Pancreas (tissue), 10 donors: ENCODE measurements around the gene TMEM123. TPM values are rescaled to one million over a fixed set of nuclear protein-coding genes. Genes with fewer than 3 reads are reported as not detected.

Source experiments
- ATAC-seq, 4 donors: fragments of 200-7000 bp; cut with Tn5 transposase; one replicate each; pipeline versions ENCODE4 v1.8.0 to v1.9.1; 2020; ENCODE audit warnings: mild to moderate bottlenecking in 4 of 4, moderate library complexity in 4 of 4
- DNase-seq, 6 donors: peaks; one replicate each; pipeline ENCODE4 v3.0.0-alpha.2; 2020
- FAIRE-seq: peaks from 2 replicates; lab custom pipeline; 2012; peaks lifted over from hg19 to GRCh38; lab: Jason Lieb, UNC
- H3K27ac ChIP-seq, 4 donors: fragments of 200-600 bp; sonication (generic); 1 replicate in 3 of 4; 2 replicates in 1 of 4; pipeline versions ENCODE4 v1.5.0 to v1.8.0; 2020
- H3K27me3 ChIP-seq, 4 donors: fragments of 200-600 bp; one replicate each; pipeline ENCODE4 v1.8.0; 2021
- H3K36me3 ChIP-seq, 3 donors: fragments of 200-600 bp; sonication (generic) in 1 of 3; one replicate each; pipeline versions ENCODE4 v1.5.0 to v1.8.0; 2020 to 2021
- H3K4me1 ChIP-seq, 3 donors: fragments of 200-600 bp; one replicate each; pipeline ENCODE4 v1.8.0; 2021
- H3K4me3 ChIP-seq, 4 donors: fragments of 200-600 bp; sonication (generic) in 2 of 4; one replicate each; pipeline versions ENCODE4 v1.5.0 to v1.8.0; 2020 to 2021
- H3K9me3 ChIP-seq, 4 donors: fragments of 200-600 bp; one replicate each; pipeline ENCODE4 v1.8.0; 2021
- WGBS, 2 donors: extraction: QIAGEN DNeasy Blood & Tissue Kit; methylation state at CpG; one replicate each; pipeline ENCODE4 v1.1.7; 2013; 5-methylcytosine and 5-hydroxymethylcytosine counted together
- intact Hi-C, 3 donors: fragments of 100-400 bp; cut with DNase I; formaldehyde crosslinking; loops; one replicate each; pipeline versions ENCODE4 v1.11.1 to v1.14.2; 2022
- polyA plus RNA-seq, 2 donors: library from polyadenylated mRNA; stranded (reverse); fragments of 200-250 nt; gene quantifications; one replicate each; pipeline ENCODE4 v1.2.3, GENCODE V29; 2013
- total RNA-seq, 6 donors: library from RNA; stranded (reverse); fragmentation: NEBNext Ultra II Directional in 4 of 6; extraction: Animal tissue kit (Norgen Biotek cat#: 25700) in 4 of 6; gene quantifications; one replicate each; pipeline versions ENCODE4 v1.2.1 to v1.2.4, GENCODE V29; 2021 to 2023
- TF ChIP-seq, protein P1 (sequence below), 4 donors: fragments of 200-600 bp; sonication (generic) in 3 of 4; IDR thresholded peaks; one replicate each; pipeline versions ENCODE4 v1.5.0 to v1.8.0; 2021; ENCODE audit warnings: antibody characterized with exemption in 4 of 4
- donor health status: healthy with polysubstance abuse.
- donor health status: DM: no; HTN: no; CAD: no; lungs with moderate emphysema.
- donor health status: DM: no; HTN: no; CAD: no.
- donor health status: control.
- donor health status: control.
- donor health status: Bipolar disorder and iron deficiency.
- donor health status: DM: yes; HTN: yes; CAD: no.
- donor health status: DM: no; HTN: no; CAD: no.
- donor health status: DM: no; HTN: no; CAD: no.
- donor health status: DM: yes; HTN: yes; CAD: no.

The TMEM123 gene
- total and polyA plus RNA-seq, 8 donors = 18.7 to 122 (median 55.2) TPM

DNA sequence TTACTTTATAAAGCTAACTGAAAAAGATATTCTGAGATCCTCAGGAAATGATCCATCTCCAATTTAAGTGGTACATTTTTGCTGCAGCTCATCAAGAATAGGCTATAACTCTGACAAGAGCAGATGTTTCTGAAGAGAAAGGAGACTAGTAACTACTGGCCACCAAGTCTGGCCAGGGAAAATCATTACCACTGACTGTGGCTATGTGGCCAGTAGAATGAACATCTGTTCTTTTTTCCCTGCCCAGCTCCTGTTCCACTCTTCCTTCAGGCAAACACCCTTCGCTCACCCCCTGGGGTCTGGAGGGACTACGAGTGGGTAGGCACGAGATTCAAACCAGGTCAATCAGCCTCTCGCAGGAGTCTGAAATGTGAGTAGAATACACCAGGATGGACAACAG, 23.9 kb downstream of the TMEM123 start:
- no peak overlapping the region for H3K4me3 ChIP-seq
- H3K36me3 ChIP-seq = no peaks in the 10 kb centered on the region
- no peak for ATAC-seq
- no peaks in the 10 kb centered on the region for H3K27me3 ChIP-seq
- H3K27ac ChIP-seq = no peak overlapping the region
- no peak for FAIRE-seq
- DNase-seq = no peak
- peaks cover 3 to 8% (median 6%) of the 10 kb centered on the region in 3 donors for H3K4me1 ChIP-seq
- WGBS, 2 donors = 91 to 94% methylated on average over 4 of the region's 4 CpGs
- intact Hi-C loops = no loop called here
- H3K9me3 ChIP-seq = no peaks in the 10 kb centered on the region
- TF ChIP-seq, protein P1, sequence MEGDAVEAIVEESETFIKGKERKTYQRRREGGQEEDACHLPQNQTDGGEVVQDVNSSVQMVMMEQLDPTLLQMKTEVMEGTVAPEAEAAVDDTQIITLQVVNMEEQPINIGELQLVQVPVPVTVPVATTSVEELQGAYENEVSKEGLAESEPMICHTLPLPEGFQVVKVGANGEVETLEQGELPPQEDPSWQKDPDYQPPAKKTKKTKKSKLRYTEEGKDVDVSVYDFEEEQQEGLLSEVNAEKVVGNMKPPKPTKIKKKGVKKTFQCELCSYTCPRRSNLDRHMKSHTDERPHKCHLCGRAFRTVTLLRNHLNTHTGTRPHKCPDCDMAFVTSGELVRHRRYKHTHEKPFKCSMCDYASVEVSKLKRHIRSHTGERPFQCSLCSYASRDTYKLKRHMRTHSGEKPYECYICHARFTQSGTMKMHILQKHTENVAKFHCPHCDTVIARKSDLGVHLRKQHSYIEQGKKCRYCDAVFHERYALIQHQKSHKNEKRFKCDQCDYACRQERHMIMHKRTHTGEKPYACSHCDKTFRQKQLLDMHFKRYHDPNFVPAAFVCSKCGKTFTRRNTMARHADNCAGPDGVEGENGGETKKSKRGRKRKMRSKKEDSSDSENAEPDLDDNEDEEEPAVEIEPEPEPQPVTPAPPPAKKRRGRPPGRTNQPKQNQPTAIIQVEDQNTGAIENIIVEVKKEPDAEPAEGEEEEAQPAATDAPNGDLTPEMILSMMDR (IDR thresholded peaks at IDR 0.05) = no peak

DNA sequence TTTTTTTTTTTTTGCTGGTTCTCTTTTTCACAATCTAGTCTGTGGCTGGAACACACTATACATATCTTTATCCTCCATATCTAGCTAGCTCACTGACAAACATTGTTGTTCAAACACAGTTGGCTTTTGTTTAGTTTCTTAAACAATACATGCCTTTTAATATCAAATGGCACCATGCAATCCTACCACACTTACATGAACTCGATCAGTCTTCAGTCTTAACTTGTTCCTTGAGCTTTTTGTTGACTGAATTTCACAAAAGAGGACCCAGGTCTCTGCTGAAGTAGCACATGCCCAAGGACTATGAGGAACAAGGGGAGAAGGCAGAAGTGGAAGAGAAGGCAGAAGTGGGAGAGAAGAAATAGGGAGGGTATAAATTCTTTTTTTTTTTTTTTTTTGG, 25.5 kb downstream of the TMEM123 start:
- intact Hi-C loops = no loop called here
- Histone ChIP-seq H3K27me3 (no peaks in the 10 kb centered on the region), H3K27ac (no peak overlapping the region), H3K4me3 (no peak overlapping the region), H3K9me3 (no peaks in the 10 kb centered on the region), H3K4me1 (peaks cover 3 to 10% (median 8%) of the 10 kb centered on the region in 3 donors), H3K36me3 (no peaks in the 10 kb centered on the region)
- WGBS, 2 donors = 0% methylated on average over 1 of the region's 1 CpG
- FAIRE-seq = no peak
- no peak for DNase-seq
- peak in 2 of 4 donors; percentile 47 to 61 for ATAC-seq
- TF ChIP-seq, protein P1 (IDR thresholded peaks at IDR 0.05) = no peak

DNA sequence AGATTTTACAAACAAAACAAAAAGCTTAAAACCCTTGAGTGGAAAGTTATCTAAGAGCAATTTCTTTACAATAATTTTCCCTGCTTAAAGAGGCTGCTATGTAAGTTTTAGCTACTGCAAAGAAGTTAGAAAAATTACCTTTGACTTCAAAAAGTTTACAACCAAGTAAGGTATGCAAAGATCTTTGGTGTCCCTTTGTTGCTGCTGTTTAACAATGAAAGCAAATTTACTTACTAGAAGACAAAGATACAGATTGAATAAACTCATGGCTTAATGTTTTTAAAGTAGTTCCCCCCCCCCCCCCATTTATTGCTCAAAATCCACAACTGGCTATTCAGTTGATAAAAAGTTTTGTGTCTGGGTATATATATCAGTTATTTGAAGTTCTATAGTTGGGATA, 26.0 kb downstream of the TMEM123 start:
- TF ChIP-seq, protein P1 (IDR thresholded peaks at IDR 0.05) = no peak
- no peak overlapping the region for H3K4me3 ChIP-seq
- H3K27me3 ChIP-seq = no peaks in the 10 kb centered on the region
- H3K36me3 ChIP-seq = no peaks in the 10 kb centered on the region
- intact Hi-C loops = no loop called here
- ATAC-seq = no peak
- no peaks in the 10 kb centered on the region for H3K9me3 ChIP-seq
- H3K27ac ChIP-seq = no peak overlapping the region
- no peak for FAIRE-seq
- no peak for DNase-seq
- peaks cover 6 to 10% (median 8%) of the 10 kb centered on the region in 3 donors for H3K4me1 ChIP-seq

DNA sequence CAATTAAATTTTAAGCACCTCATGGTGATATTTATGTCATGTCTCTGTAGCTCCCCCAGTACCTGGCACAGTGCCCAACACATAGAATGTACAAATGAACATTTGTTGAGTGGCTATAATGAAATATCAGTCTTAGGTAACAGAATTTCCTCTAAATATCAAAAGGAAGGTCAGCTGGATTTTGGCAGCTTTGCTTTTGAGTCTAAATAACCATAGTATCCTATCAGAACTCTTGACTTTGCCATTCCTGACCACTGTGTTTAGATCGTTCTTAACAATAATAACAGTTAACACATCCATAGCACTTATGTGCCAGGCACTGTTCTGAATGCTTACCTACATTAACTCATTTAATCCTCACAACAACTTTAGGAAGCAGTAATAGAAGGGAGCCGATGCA, 26.6 kb downstream of the TMEM123 start:
- intact Hi-C loops = no loop called here
- no peak overlapping the region for H3K4me3 ChIP-seq
- ATAC-seq (no peak), DNase-seq (no peak), FAIRE-seq (no peak)
- no peaks in the 10 kb centered on the region for H3K9me3 ChIP-seq
- no peaks in the 10 kb centered on the region for H3K36me3 ChIP-seq
- no peak overlapping the region for H3K27ac ChIP-seq
- H3K27me3 ChIP-seq = no peaks in the 10 kb centered on the region
- peaks cover 10 to 12% (median 12%) of the 10 kb centered on the region in 3 donors for H3K4me1 ChIP-seq
- TF ChIP-seq, protein P1 (IDR thresholded peaks at IDR 0.05) = no peak
- 78 to 79% methylated on average over 2 of the region's 2 CpGs for WGBS, 2 donors

DNA sequence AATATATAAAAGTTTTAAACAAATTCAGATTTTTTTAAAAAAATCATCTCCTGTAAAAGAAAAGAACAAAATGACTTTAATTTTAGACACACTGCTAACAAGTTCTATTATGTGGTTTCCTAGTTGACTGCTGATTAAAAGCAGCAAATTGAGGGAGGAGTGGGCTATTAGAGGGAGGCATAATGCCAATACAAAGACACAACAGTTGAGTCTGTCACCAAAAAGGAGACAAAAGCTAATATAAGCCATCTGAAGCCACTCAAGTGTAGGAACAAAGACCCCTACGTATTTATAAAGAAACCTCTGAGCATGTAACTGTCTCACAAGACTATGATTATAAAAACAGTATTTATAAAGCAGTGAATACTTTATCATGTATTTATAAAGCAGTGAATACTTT, 28.6 kb downstream of the TMEM123 start:
- Histone ChIP-seq H3K4me1 (peaks cover 10 to 21% (median 18%) of the 10 kb centered on the region in 3 donors), H3K36me3 (no peaks in the 10 kb centered on the region), H3K4me3 (no peak overlapping the region), H3K27ac (no peak overlapping the region), H3K9me3 (no peaks in the 10 kb centered on the region), H3K27me3 (no peaks in the 10 kb centered on the region)
- FAIRE-seq = no peak
- WGBS, 2 donors = 91 to 96% methylated on average over 1 of the region's 1 CpG
- DNase-seq = no peak
- no peak for ATAC-seq
- intact Hi-C loops = no loop called here
- TF ChIP-seq, protein P1 (IDR thresholded peaks at IDR 0.05) = no peak
